MM.1S (cell line): ENCODE data around the gene CREBBP.
"Not testable (repeated sequence)": the region's sequence is repeated elsewhere in the genome, so short reads cannot be mapped to it uniquely, and the experiment has no call there.

ENCODE experiments used
- DNase-seq: peaks from one replicate; pipeline ENCODE4 v3.0.0-alpha.2; 2015
- H2AFZ ChIP-seq: fragments of 300-600 bp; sonication (generic); 2 replicates; pipeline ENCODE4 v1.6.0; 2016; ENCODE audit warnings: antibody characterized with exemption, low read length
- H3F3A ChIP-seq: fragments of 300-600 bp; sonication (generic); 2 replicates; pipeline ENCODE4 v1.6.1; 2016; ENCODE audit warnings: mild to moderate bottlenecking, antibody characterized with exemption, low read length, moderate library complexity, mixed read lengths; ENCODE audit not compliant: insufficient read depth
- H3K27ac ChIP-seq: fragments of 300-600 bp; sonication (generic); 2 replicates; pipeline ENCODE4 v1.5.1; 2016; ENCODE audit warnings: mild to moderate bottlenecking, low read length
- H3K27me3 ChIP-seq: fragments of 300-600 bp; sonication (generic); replicated peaks from 2 replicates; pipeline ENCODE4 v1.6.0; 2016; ENCODE audit warnings: low read length; ENCODE audit not compliant: insufficient read depth
- H3K36me3 ChIP-seq: fragments of 300-600 bp; sonication (generic); replicated peaks from 2 replicates; pipeline ENCODE4 v1.6.1; 2016; ENCODE audit warnings: mild to moderate bottlenecking, low read length, mixed read lengths; ENCODE audit not compliant: insufficient read depth
- H3K4me1 ChIP-seq: fragments of 300-600 bp; sonication (generic); 2 replicates; pipeline ENCODE4 v1.6.1; 2016; ENCODE audit warnings: low read length, mixed read lengths
- H3K4me2 ChIP-seq: fragments of 300-600 bp; sonication (generic); 2 replicates; pipeline ENCODE4 v1.6.0; 2016; ENCODE audit warnings: low read depth, low read length
- H3K4me3 ChIP-seq: fragments of 300-600 bp; sonication (generic); 2 replicates; pipeline ENCODE4 v1.5.1; 2016; ENCODE audit warnings: low read length, mixed read lengths
- H3K79me2 ChIP-seq: fragments of 300-600 bp; sonication (generic); 2 replicates; pipeline ENCODE4 v1.6.1; 2016; ENCODE audit warnings: mixed run types, low read length, mixed read lengths
- H3K9ac ChIP-seq: fragments of 300-600 bp; sonication (generic); 2 replicates; pipeline ENCODE4 v1.6.1; 2016; ENCODE audit warnings: low read length, mixed read lengths
- H3K9me2 ChIP-seq: fragments of 300-600 bp; sonication (generic); replicated peaks from 2 replicates; pipeline ENCODE4 v1.6.1; 2016; ENCODE audit warnings: mild to moderate bottlenecking, low read length, mixed read lengths; ENCODE audit not compliant: insufficient read depth
- H3K9me3 ChIP-seq: fragments of 300-600 bp; sonication (generic); replicated peaks from 2 replicates; pipeline ENCODE4 v1.6.1; 2016; ENCODE audit warnings: mild to moderate bottlenecking, low read length, mixed read lengths; ENCODE audit not compliant: insufficient read depth
- H4K20me1 ChIP-seq: fragments of 300-600 bp; sonication (generic); 2 replicates; pipeline ENCODE4 v1.6.1; 2016; ENCODE audit warnings: mild to moderate bottlenecking, low read length, moderate library complexity, mixed read lengths; ENCODE audit not compliant: insufficient read depth
- CTCF ChIP-seq: fragments of 300-600 bp; sonication (generic); IDR thresholded peaks from 2 replicates; pipeline ENCODE4 v1.5.1; 2016; ENCODE audit warnings: antibody characterized with exemption, low read length, mixed read lengths
- EZH2 ChIP-seq: fragments of 300-600 bp; sonication (generic); optimal IDR thresholded peaks from 2 replicates; pipeline ENCODE3; 2017; ENCODE audit warnings: low read depth, mild to moderate bottlenecking, antibody characterized with exemption, low read length, mixed read lengths
- EZH2phosphoT487 ChIP-seq: fragments of 300-600 bp; sonication (generic); IDR thresholded peaks from 2 replicates; pipeline ENCODE4 v1.6.1; 2018; ENCODE audit warnings: antibody characterized with exemption, low read length

CREBBP gene

GRCh38 chr16:3912373-3912772 lies 31.9 kb upstream of the CREBBP start:
- Histone ChIP-seq H2AFZ (no peak overlapping the region), H3F3A (no peaks in the 10 kb centered on the region), H3K79me2 (no peaks in the 10 kb centered on the region), H3K4me3 (no peak overlapping the region), H3K9me2 (no peaks in the 10 kb centered on the region), H3K36me3 (no peaks in the 10 kb centered on the region), H3K4me2 (no peak overlapping the region), H3K27ac (no peak overlapping the region), H3K9ac (no peak overlapping the region), H4K20me1 (no peaks in the 10 kb centered on the region), H3K9me3 (no peaks in the 10 kb centered on the region), H3K27me3 (peaks cover 52% of the 10 kb centered on the region), H3K4me1 (no peaks in the 10 kb centered on the region)
- no peak for TF ChIP-seq EZH2
- no peak for TF ChIP-seq EZH2phosphoT487
- no peak for TF ChIP-seq CTCF
- no peak for DNase-seq

- not testable (repeated sequence) for H3K9me3 ChIP-seq, H3K9ac ChIP-seq, H3K4me2 ChIP-seq, H3K27ac ChIP-seq, H3K4me1 ChIP-seq, H4K20me1 ChIP-seq, H3K4me3 ChIP-seq, H3K79me2 ChIP-seq, H3K9me2 ChIP-seq, H3K36me3 ChIP-seq, DNase-seq, H2AFZ ChIP-seq, H3F3A ChIP-seq
- peaks cover 46% of the 10 kb centered on the region for H3K27me3 ChIP-seq
Measured at GRCh38 chr16:3911741-3912140, 31.2 kb upstream of the CREBBP start.

- no peaks in the 10 kb centered on the region for H3K79me2 ChIP-seq
- no peaks in the 10 kb centered on the region for H4K20me1 ChIP-seq
- no peak overlapping the region for H3K27ac ChIP-seq
- no peaks in the 10 kb centered on the region for H3K9me3 ChIP-seq
- TF ChIP-seq EZH2, result no peak
- no peak overlapping the region for H3K9ac ChIP-seq
- H3F3A ChIP-seq, result no peaks in the 10 kb centered on the region
- peaks cover 30% of the 10 kb centered on the region for H3K27me3 ChIP-seq
- H3K36me3 ChIP-seq, result no peaks in the 10 kb centered on the region
- H3K4me2 ChIP-seq, result no peak overlapping the region
- no peak overlapping the region for H2AFZ ChIP-seq
- no peak overlapping the region for H3K4me3 ChIP-seq
- H3K4me1 ChIP-seq, result no peaks in the 10 kb centered on the region
- no peak for DNase-seq
- H3K9me2 ChIP-seq, result no peaks in the 10 kb centered on the region
Measured at GRCh38 chr16:3909791-3910583, 29.5 kb upstream of the CREBBP start.

- H3K4me2 ChIP-seq, result no peak overlapping the region
- TF ChIP-seq EZH2phosphoT487 (no peak), CTCF (no peak), EZH2 (no peak)
- no peaks in the 10 kb centered on the region for H3K36me3 ChIP-seq
- H3K27ac ChIP-seq, result no peak overlapping the region
- H3F3A ChIP-seq, result no peaks in the 10 kb centered on the region
- H3K4me1 ChIP-seq, result no peaks in the 10 kb centered on the region
- H3K27me3 ChIP-seq, result peaks cover 20% of the 10 kb centered on the region
- no peak overlapping the region for H2AFZ ChIP-seq
- no peaks in the 10 kb centered on the region for H4K20me1 ChIP-seq
- H3K79me2 ChIP-seq, result no peaks in the 10 kb centered on the region
- no peak for DNase-seq
- H3K9ac ChIP-seq, result no peak overlapping the region
- H3K4me3 ChIP-seq, result no peak overlapping the region
- H3K9me3 ChIP-seq, result no peaks in the 10 kb centered on the region
- no peaks in the 10 kb centered on the region for H3K9me2 ChIP-seq
Measured at GRCh38 chr16:3908951-3909437, 28.5 kb upstream of the CREBBP start.
